Measurements from ENCODE around the gene ENDOV. TPM values are rescaled to one million over a fixed set of nuclear protein-coding genes. Genes with fewer than 3 reads are reported as not detected.
A peak's percentile ranks its signal among the peaks of the same experiment; 100 is the strongest.
"Not testable (repeated sequence)": the region's sequence is repeated elsewhere in the genome, so short reads cannot be mapped to it uniquely, and the experiment has no call there.

The ENDOV gene
- total RNA-seq, 1 donor: 4.9 TPM

GRCh38 chr17:80396157-80397033 is 18.6 kb upstream of the ENDOV start:
- no peak overlapping the region for H3K4me3 ChIP-seq (ENCODE audit: low read length)
- no peaks in the 10 kb centered on the region for H3K9me3 ChIP-seq (ENCODE audit: low read depth, low read length)
- no peaks in the 10 kb centered on the region for H3K4me1 ChIP-seq (ENCODE audit: insufficient read depth, low read length)
- no peaks in the 10 kb centered on the region for H3K27me3 ChIP-seq (ENCODE audit: insufficient read depth, low read length)

DNA sequence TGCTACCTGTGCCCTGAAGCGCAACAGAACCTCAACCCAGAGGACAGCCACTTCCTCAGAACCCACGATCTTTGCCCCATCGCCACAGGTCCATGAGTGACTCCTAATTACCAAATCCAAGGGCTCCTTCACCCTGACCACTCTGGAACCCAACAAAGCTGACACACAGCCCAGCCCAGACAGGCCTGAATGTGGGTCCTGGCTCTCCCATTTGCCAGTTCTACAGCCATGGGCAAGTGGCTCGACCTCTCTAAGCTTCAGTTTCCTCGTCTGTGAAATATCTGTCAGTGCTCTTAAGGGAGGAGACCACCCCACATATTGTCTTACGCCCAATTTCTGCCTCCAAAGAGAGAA is 18.0 kb upstream of the ENDOV start:
- Histone ChIP-seq H3K4me3 (ENCODE audit: low read length) (no peak overlapping the region), H3K9me3 (ENCODE audit: low read depth, low read length) (no peaks in the 10 kb centered on the region), H3K27me3 (ENCODE audit: insufficient read depth, low read length) (no peaks in the 10 kb centered on the region), H3K4me1 (ENCODE audit: insufficient read depth, low read length) (no peaks in the 10 kb centered on the region)

DNA sequence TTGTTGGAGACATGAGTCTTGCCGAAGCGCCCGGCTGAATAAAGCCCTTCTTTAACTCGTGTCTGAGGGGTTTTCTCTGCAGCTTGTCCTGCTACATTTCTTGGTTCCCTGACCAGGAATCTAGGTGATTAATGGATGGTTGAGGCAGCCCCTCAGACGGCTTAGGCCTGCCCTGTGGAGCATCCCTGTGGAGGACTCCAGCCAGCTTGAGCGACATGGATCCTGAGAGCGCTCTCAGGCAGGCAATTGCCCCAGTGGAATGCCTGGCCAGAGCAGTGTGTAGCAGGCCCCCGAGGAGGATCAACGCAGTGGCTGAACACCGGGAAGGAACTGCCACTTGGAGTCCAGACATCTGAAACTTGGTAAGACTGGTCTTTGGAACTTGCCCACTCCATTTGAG is 17.3 kb upstream of the ENDOV start:
- Histone ChIP-seq H3K27me3 (ENCODE audit: insufficient read depth, low read length) (no peaks in the 10 kb centered on the region), H3K4me3 (ENCODE audit: low read length) (no peak overlapping the region), H3K9me3 (ENCODE audit: low read depth, low read length) (no peaks in the 10 kb centered on the region), H3K4me1 (ENCODE audit: insufficient read depth, low read length) (no peaks in the 10 kb centered on the region)

DNA sequence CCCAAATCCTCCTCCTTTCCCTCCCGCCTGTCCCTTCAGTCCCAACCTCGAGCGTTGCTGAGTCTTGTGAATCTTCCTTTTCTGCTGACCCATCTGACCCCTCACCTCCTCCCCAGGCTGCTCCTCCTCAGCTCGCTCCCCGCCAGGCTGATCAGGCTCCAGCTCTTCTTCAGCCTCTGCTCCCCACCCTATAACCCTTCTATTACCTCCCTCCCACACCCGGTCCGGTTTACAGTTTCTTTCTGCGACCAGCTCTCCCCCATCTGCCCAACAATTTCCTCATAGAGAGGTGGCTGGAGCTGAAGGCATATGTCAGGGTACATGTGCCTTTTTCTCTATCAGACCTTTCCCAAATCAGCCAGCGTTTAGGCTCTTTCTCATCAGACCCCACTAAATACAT is 13.9 kb upstream of the ENDOV start:
- not testable (repeated sequence) for H3K27me3 ChIP-seq (ENCODE audit: insufficient read depth, low read length); H3K9me3 ChIP-seq (ENCODE audit: low read depth, low read length); H3K4me3 ChIP-seq (ENCODE audit: low read length); H3K4me1 ChIP-seq (ENCODE audit: insufficient read depth, low read length)

GRCh38 chr17:80402102-80402501 is 12.9 kb upstream of the ENDOV start:
- not testable (repeated sequence) for H3K4me1 ChIP-seq (ENCODE audit: insufficient read depth, low read length); H3K27me3 ChIP-seq (ENCODE audit: insufficient read depth, low read length); H3K9me3 ChIP-seq (ENCODE audit: low read depth, low read length); H3K4me3 ChIP-seq (ENCODE audit: low read length)

DNA sequence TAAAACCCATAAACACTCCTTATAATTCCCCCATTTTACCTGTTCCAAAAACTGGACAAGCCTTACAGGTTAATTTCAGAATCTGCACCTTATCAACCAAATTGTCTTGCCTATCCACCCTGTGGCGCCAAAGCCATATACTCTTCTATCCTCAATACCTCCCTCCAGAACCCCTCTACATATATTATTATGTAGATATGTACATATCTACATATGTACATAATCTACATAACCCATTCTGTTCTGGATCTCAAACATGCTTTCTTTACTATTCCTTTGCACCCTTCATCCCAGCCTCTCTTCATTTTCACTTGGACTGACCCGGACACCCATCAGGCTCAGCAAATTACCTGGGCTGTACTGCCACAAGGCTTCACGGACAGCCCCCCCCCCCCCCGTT is 12.0 kb upstream of the ENDOV start:
- Histone ChIP-seq H3K9me3 (ENCODE audit: low read depth, low read length) (no peaks in the 10 kb centered on the region), H3K4me1 (ENCODE audit: insufficient read depth, low read length) (no peaks in the 10 kb centered on the region), H3K27me3 (ENCODE audit: insufficient read depth, low read length) (peaks cover 2% of the 10 kb centered on the region), H3K4me3 (ENCODE audit: low read length) (no peak overlapping the region)

GRCh38 chr17:80406146-80406545 is 8.8 kb upstream of the ENDOV start:
- no peaks in the 10 kb centered on the region for H3K4me1 ChIP-seq (ENCODE audit: insufficient read depth, low read length)
- H3K4me3 ChIP-seq (ENCODE audit: low read length): no peak overlapping the region
- peaks cover 7% of the 10 kb centered on the region for H3K27me3 ChIP-seq (ENCODE audit: insufficient read depth, low read length)
- no peaks in the 10 kb centered on the region for H3K9me3 ChIP-seq (ENCODE audit: low read depth, low read length)

DNA sequence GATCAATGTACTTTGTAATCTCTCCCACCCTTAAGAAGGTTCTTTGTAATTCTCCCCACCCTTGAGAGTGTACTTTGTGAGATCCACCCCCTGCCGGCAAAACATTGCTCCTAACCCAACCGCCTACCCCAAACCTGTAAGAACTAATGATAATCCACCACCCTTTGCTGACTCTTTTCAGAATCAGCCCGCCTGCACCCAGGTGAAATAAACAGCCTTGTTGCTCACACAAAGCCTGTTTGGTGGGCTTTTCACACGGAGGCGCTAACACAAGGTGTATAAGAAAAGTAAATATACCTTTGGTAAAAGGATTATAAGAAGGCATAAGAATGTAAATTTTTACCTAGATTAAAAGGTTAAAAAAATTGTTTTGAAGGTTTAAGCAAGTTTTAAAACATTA is 7.0 kb upstream of the ENDOV start:
- not testable (repeated sequence) for H3K9me3 ChIP-seq (ENCODE audit: low read depth, low read length); H3K4me1 ChIP-seq (ENCODE audit: insufficient read depth, low read length); H3K4me3 ChIP-seq (ENCODE audit: low read length); H3K27me3 ChIP-seq (ENCODE audit: insufficient read depth, low read length)

- H3K9me3 ChIP-seq (ENCODE audit: low read depth, low read length): no peaks in the 10 kb centered on the region
- H3K27me3 ChIP-seq (ENCODE audit: insufficient read depth, low read length): peaks cover 10% of the 10 kb centered on the region
- H3K4me3 ChIP-seq (ENCODE audit: low read length): no peak overlapping the region
- H3K4me1 ChIP-seq (ENCODE audit: insufficient read depth, low read length): no peaks in the 10 kb centered on the region
These were observed 6.1 kb upstream of the ENDOV start for GRCh38 chr17:80408872-80409271.

GRCh38 chr17:80409626-80410025 is 5.3 kb upstream of the ENDOV start:
- Histone ChIP-seq H3K27me3 (ENCODE audit: insufficient read depth, low read length) (peaks cover 11% of the 10 kb centered on the region), H3K9me3 (ENCODE audit: low read depth, low read length) (no peaks in the 10 kb centered on the region), H3K4me1 (ENCODE audit: insufficient read depth, low read length) (peaks cover 5% of the 10 kb centered on the region), H3K4me3 (ENCODE audit: low read length) (no peak overlapping the region)

DNA sequence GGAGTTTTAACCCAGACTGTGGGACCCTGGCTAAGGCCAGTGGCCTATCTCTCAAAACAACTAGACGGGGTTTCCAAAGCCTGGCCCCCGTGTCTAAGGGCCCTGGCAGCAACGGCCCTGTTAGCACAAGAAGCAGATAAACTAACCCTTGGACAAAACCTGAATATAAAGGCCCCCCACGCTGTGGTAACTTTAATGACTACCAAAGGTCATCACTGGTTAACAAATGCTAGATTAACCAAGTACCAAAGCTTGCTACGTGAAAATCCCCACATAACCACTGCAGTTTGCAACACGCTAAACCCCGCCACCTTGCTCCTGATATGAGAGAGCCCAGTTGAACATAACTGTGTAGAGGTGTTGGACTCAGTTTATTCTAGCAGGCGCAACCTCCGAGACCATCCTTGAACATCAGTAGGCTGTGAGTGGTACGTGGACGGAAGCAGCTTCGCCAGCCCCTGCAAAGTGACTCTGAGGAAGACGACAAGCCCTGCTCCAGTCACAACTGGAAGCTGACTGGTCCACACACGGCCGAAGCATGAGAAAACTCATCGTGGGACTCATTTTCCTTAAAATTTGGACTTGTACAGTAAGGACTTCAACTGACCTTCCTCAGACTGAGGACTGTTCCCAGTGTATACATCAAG is 4.4 kb upstream of the ENDOV start:
- not testable (repeated sequence) for H3K9me3 ChIP-seq (ENCODE audit: low read depth, low read length); H3K4me1 ChIP-seq (ENCODE audit: insufficient read depth, low read length); H3K4me3 ChIP-seq (ENCODE audit: low read length)
- H3K27me3 ChIP-seq (ENCODE audit: insufficient read depth, low read length): peaks cover 11% of the 10 kb centered on the region

GRCh38 chr17:80413771-80414507 is 1.0 kb upstream of the ENDOV start:
- no peak overlapping the region for H3K4me3 ChIP-seq (ENCODE audit: low read length)
- H3K9me3 ChIP-seq (ENCODE audit: low read depth, low read length): no peaks in the 10 kb centered on the region
- peaks cover 4% of the 10 kb centered on the region for H3K27me3 ChIP-seq (ENCODE audit: insufficient read depth, low read length)
- peaks cover 17% of the 10 kb centered on the region for H3K4me1 ChIP-seq (ENCODE audit: insufficient read depth, low read length)

- peaks cover 4% of the 10 kb centered on the region for H3K27me3 ChIP-seq (ENCODE audit: insufficient read depth, low read length)
- H3K9me3 ChIP-seq (ENCODE audit: low read depth, low read length): no peaks in the 10 kb centered on the region
- H3K4me1 ChIP-seq (ENCODE audit: insufficient read depth, low read length): peaks cover 17% of the 10 kb centered on the region
- H3K4me3 ChIP-seq (ENCODE audit: low read length): peak overlapping the region; percentile 94
These were observed 512 bp upstream of the ENDOV start for GRCh38 chr17:80414508-80414802.

DNA sequence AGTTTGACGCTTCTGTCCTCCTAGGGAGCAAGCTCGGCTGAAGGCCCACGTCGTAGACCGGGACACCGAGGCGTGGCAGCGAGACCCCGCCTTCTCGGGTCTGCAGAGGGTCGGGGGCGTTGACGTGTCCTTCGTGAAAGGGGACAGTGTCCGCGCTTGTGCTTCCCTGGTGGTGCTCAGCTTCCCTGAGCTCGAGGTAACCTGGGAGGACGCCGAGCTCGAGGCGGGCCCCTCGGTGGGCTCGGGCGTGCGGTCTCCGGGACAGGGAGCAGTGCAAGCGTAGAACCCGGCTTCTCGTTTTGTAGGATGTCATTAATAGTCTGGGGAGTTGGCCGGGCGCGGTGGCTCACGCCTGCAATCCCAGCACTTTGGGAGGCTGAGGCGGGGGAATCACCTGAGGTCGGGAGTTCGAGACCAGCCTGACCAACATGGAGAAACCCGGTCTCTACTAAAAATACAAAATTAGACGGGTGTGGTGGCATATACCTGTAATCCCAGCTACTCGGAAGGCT is 715 bp downstream of the ENDOV start:
- Histone ChIP-seq H3K4me3 (ENCODE audit: low read length) (peak overlapping the region; percentile 94), H3K27me3 (ENCODE audit: insufficient read depth, low read length) (peaks cover 4% of the 10 kb centered on the region), H3K4me1 (ENCODE audit: insufficient read depth, low read length) (peaks cover 17% of the 10 kb centered on the region), H3K9me3 (ENCODE audit: low read depth, low read length) (no peaks in the 10 kb centered on the region)

DNA sequence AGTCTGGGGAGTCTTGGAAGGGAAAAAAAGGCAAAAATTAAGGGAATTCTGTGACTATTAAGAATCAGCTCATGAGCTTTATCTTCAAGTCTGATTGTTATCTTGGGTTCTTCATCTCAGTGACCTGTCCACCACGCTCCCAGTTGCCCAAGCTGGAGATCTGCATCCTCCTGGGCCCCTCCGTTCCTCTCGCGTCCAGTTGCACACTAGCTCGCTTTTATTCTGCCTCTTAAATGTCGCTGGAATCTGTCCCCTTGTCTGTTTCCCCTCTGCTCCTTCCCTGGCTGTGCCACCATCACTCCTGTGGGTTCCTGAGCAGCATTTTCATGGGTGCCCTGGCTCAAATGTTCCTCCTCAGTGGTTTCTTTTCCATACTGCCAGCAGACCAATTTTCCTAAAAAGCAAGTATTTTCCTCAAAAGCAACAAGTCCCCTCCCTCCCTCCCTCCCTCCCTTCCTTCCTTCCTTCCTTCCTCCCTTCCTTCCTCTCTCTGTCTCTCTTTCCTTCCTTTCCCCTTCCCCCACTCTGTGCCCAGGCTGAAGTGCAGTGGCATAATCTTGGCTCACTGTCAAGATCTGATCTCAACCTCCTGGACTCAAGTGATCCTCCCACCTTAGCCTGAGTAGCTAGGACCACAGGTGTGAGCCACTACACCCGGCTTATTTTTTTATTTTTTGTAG is 1.4 kb downstream of the ENDOV start:
- peaks cover 4% of the 10 kb centered on the region for H3K27me3 ChIP-seq (ENCODE audit: insufficient read depth, low read length)
- H3K4me3 ChIP-seq (ENCODE audit: low read length): no peak overlapping the region
- H3K4me1 ChIP-seq (ENCODE audit: insufficient read depth, low read length): peaks cover 17% of the 10 kb centered on the region
- no peaks in the 10 kb centered on the region for H3K9me3 ChIP-seq (ENCODE audit: low read depth, low read length)

Data from mononuclear cell (primary cell).